DMS53 (cell line): Measurements from ENCODE around the gene MRPL44.
A peak's percentile ranks its signal among the peaks of the same experiment; 100 is the strongest.

Experiments used
- DNase-seq: peaks from one replicate; lab custom pipeline; 2025; lab: John Stamatoyannopoulos, UW

The MRPL44 gene

GRCh38 chr2:223957092-223957851 is at the start of gene MRPL44:
Gene MRPL44, plus strand, starts transcription at chr2:223957463. Its CDS starts 10 bp downstream, at chr2:223957473.
- peak; percentile 95 for DNase-seq

GRCh38 chr2:223908304-223908998 is 48.8 kb upstream of the MRPL44 start:
- DNase-seq = peak; percentile 17

GRCh38 chr2:223909001-223909741 is 48.1 kb upstream of the MRPL44 start:
- peak; percentile 21 for DNase-seq

GRCh38 chr2:223914324-223914723 is 42.9 kb upstream of the MRPL44 start:
- no peak for DNase-seq

GRCh38 chr2:223915071-223915470 is 42.2 kb upstream of the MRPL44 start:
- DNase-seq = no peak

GRCh38 chr2:223916181-223916920 is 40.9 kb upstream of the MRPL44 start:
- DNase-seq = no peak

- no peak for DNase-seq
Observed at GRCh38 chr2:223918671-223919134, 38.6 kb upstream of the MRPL44 start.

- DNase-seq = no peak
Observed at GRCh38 chr2:223920109-223920508, 37.2 kb upstream of the MRPL44 start.

- no peak for DNase-seq
Observed at GRCh38 chr2:223921204-223921603, 36.1 kb upstream of the MRPL44 start.

GRCh38 chr2:223922308-223922707 is 35.0 kb upstream of the MRPL44 start:
- no peak for DNase-seq

GRCh38 chr2:223923976-223924375 is 33.3 kb upstream of the MRPL44 start:
- DNase-seq = no peak

- no peak for DNase-seq
Observed at GRCh38 chr2:223925106-223925505, 32.2 kb upstream of the MRPL44 start.

GRCh38 chr2:223928113-223929006 is 28.9 kb upstream of the MRPL44 start:
- DNase-seq = no peak

GRCh38 chr2:223929571-223930102 is 27.6 kb upstream of the MRPL44 start:
- no peak for DNase-seq

- no peak for DNase-seq
Observed at GRCh38 chr2:223930103-223930976, 26.9 kb upstream of the MRPL44 start.

- no peak for DNase-seq
Observed at GRCh38 chr2:223932816-223933800, 24.2 kb upstream of the MRPL44 start.

- no peak for DNase-seq
Observed at GRCh38 chr2:223934870-223935269, 22.4 kb upstream of the MRPL44 start.

- no peak for DNase-seq
Observed at GRCh38 chr2:223935459-223936125, 21.7 kb upstream of the MRPL44 start.
